HG02798 (cell line): ENCODE measurements around the gene HS3ST3A1.
"Not testable (repeated sequence)": the region's sequence is repeated elsewhere in the genome, so short reads cannot be mapped to it uniquely, and the experiment has no call there.

ENCODE experiments used
- ATAC-seq: cut with Tn5 transposase; IDR thresholded peaks from one replicate; pipeline ENCODE4 v1.9.1; 2021; ENCODE audit warnings: mild to moderate bottlenecking; ENCODE audit not compliant: unreplicated experiment, poor library complexity

HS3ST3A1 gene

GRCh38 chr17:13498184-13498583 is 103.5 kb downstream of the HS3ST3A1 start:
- ATAC-seq, result no peak

DNA sequence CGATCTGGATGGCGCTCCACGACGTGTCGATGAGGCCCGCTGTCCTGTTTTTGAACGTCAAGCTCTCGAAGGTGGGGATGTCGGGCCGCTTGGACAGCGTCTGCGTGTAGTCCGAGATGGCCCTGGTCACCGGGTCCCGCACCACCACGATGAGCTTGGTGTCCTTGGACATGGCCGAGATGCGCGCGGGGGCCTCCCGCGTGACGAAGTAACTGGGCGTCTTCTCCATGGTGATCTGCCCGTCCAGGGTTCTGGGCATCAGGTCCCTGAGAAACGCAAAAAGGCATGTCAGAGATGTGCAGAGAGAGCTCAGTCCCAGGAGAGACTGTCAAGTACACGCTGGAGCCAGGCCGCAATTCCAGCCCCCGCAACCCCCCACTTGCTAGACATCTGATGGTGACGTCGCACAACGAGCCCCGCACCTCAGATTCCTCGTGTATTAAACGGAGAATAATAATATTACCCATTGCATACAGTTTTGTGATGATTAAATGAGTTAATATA is 105.1 kb downstream of the HS3ST3A1 start:
- ATAC-seq, result not testable (repeated sequence)

GRCh38 chr17:13495423-13495822 is 106.3 kb downstream of the HS3ST3A1 start:
- no peak for ATAC-seq

DNA sequence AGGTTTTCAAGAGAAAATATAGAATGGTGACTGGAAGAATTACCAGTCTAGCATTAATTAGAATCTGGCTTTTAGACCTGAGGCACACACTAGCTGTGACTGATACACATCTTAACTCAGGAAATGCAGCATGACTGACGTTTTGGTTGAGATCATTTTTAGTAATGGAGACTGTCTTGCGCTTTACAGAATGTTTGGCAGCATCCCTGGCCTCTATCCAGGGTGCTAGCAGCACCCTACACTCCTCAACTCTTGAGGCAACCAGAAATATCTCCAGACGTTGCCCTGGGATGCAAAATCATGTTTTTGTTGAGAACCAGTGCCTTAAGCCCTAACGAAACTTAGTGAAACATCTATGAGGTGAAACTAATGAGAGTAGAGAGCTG is 109.0 kb downstream of the HS3ST3A1 start:
- no peak for ATAC-seq

DNA sequence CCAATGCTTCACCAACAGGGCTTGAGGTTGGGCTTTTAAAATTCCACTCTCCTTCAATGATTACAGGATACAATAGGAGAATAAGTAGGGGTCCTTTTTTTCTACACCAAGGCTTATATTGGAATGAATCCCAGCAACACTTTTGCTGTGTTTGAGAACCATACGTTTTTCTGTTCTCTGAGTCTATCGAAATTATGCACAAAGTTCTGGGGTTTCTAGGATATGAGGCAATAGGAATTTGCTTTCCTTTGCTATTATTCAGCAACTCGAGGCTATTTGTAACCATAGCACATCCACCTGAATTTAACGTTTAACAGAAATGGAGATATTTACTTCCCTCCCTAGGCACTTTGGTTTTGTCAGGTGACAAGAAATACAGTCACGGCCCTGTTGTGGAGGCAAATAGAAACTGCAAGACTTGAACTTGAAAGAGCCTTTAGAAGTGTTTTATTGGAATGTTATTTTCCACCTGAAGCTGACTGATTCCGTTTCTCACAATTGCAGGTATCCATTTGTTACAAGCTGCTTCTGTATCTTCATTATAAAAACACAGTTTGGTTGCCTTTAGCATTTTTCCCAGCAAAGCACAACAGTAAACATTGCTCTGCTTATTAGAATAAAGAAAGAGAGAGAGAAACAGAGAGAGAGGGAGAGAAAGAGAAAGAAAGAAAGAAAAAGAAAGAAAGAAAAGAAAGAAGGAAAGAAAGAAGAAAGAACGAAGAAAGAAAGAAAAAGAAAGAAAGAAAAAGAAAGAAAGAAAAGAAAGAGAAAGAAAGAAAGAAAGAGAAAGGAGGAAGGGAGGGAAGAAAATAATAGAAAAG is 109.6 kb downstream of the HS3ST3A1 start:
- no peak for ATAC-seq

DNA sequence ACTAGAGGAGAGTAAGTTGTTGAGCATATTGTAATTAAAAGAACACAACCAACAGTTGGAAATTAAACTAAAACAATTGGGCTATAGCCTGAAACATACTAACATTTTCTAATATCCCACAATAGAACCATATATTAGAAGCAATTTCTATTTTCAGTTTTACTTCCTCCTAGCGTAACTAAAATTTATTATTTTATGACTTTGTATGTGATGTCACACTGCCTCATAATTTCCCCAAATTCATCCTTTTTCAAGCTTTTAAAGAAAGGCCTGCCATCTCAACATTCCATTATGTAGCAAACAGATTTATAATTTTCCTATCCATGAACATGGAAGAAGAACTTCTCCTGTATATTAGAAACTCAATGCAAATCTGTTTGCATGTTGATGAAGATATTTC is 110.2 kb downstream of the HS3ST3A1 start:
- no peak for ATAC-seq

DNA sequence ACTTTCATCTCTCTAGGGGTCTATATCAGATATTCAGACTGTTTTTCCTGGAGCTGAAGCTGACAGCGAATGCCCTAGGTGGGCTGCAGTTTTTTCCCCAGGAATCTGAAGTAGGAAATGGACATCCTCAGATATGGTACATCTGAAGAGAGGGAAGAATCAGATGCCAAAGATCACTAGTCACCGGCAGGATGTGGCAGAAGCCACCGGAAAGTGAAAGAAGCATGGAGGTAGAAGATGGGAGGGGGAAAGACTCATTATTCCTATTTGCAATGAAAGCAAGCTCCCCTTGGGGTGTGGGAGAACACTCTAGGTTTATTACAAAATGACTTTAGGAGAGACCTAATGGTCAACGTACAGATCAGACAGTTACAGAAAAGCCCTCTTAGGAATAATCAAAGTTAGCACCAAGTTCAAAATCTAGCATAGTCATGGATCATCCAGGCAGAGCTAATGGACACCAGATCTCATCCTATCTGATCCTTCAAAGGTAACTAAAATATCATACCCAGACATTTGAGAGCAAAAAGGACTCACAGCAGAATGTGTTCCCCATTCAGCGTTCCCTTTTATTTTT is 110.7 kb downstream of the HS3ST3A1 start:
- ATAC-seq, result no peak

GRCh38 chr17:13490427-13490826 is 111.3 kb downstream of the HS3ST3A1 start:
- no peak for ATAC-seq

- no peak for ATAC-seq
Observed at GRCh38 chr17:13485327-13485726, 116.4 kb downstream of the HS3ST3A1 start.

DNA sequence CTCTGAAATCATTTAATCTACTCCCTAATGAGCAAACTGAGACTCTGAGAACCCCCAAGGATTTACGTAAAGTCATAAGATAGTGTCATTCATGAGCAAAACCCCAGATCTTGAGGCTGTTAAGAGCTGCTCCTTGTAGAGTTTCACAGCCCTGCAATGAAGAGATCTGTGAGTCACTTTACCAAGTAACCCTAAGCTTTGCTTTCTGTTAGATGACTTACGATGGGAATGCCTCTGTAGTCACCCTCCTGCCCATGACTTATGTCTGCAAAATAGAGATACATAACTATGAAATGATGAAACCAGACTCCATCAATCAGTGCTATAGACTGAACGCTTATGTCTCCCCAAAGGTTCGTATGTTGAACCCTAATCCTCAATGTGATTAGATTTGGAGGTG is 117.7 kb downstream of the HS3ST3A1 start:
- no peak for ATAC-seq

- ATAC-seq, result no peak
Observed at GRCh38 chr17:13480877-13481276, 120.9 kb downstream of the HS3ST3A1 start.

GRCh38 chr17:13478326-13478830 is 123.4 kb downstream of the HS3ST3A1 start:
- ATAC-seq, result no peak

DNA sequence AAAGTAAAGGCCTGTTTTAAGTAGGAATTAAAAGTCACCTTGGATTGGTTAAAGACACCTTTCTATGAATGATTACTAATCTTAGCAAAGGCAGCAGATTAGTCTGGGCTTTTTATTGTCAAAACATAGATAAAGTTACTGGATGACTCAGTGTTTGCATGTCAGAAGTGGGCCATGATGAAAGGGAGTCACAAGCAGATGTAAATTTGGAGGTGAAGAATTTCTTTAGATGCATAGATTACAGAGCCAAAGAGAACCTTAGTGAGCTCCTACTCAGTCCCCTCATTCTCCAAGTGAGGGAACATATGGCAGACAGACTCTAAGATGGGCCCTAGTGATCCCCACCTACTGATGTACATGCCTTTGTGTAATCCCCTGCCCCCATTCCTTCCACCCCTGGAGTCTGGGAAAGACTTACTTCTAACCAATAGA is 124.5 kb downstream of the HS3ST3A1 start:
- ATAC-seq, result no peak

DNA sequence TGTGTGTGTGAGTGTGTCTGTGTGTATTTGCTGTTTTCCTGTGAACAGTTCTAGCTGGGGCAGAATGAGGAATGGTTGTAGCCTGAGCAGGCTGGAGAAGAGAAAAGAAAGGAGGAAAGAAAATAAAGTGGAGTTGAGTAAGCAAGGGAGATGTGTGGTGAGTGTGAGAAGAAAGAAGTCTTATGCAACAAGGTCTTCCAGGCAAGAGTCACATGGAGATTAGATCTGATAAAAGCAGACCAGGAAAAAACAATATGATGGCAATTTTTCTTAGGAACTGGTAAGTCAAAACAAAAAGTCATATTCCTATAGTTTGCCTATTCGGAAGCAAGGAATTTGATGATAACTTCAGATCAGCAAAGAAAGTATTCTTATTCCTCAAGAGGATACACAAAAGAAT is 125.0 kb downstream of the HS3ST3A1 start:
- no peak for ATAC-seq

DNA sequence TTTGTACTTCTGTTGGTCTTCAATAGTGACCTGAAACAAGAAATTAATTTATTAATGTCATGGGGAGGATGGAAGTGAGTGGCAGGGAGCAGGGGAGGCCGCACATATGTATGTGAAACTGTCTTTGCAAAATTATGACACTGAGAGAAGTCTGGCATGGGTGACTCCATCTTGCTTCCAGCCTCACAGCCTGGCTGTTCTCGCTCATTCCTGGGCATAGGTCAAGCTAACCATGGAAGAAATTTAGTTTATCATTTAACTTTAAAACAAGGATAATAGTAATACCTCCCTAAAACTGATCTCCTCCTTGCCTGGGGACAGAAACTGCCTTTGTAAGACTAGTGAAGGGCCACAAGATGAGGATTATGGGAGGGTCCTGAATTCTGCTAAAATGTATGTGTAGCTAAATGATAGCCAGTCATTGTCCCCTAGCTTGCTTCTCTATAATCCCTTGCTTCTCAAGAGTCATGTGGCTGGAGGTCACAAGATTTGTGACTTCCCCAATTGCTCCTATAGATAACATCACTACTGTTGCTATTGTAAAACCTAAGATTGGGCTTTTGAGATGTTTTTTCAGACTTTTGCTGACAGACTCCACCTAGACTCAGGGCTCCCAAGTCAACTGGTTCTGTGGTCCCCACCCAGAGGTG is 126.0 kb downstream of the HS3ST3A1 start:
- ATAC-seq, result no peak

DNA sequence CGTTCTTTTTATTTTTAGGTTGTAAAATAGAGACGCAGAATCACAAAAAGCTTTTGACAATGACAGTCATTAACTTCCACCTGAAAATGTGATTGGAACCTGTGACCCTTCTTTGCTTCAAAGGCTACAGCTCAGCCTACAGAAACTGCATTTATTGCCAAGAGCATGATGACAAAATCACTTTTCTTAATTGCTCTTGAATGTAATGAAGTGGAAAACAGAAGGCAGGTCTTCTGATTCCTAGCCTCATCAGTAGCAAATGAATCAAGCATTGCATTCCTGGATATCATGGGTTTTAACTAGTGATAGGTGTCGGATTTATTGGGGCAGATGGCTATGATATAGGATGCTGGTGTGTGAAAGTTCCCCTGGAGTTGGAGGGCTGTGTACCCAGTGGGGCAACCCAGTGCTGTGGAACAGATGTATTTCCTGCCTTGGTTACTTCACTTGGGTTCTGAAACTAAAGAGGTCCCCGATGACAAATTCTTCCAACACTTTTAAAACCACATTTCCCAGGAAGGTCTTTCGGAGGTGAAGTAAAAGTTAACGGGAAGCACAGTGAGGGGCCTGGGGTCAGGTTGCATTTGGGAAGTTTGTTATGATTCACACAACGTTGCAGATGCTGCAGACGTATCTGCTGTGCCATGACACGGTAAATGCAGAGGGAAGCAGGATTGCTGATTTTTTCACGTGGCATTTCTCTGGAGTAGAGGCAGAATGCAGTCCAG is 127.5 kb downstream of the HS3ST3A1 start:
- ATAC-seq, result no peak

DNA sequence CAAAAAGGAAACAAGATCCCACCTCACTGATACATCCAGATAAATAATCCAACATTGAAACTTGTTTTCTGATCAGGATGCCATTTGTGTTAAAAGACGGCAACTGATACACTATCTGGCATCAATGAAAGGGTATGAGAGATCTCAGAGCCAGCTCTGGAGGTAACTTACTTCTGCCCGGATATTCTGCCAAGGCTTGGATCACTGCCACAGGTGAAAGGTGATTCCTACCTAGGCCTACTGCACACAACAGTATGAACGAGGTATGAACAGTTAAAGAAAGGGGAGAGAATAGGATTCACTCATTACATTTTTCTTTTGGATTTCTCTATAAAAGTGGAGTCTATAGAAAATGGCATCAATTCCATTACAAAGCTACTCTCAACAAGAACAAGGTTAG is 136.1 kb downstream of the HS3ST3A1 start:
- no peak for ATAC-seq

DNA sequence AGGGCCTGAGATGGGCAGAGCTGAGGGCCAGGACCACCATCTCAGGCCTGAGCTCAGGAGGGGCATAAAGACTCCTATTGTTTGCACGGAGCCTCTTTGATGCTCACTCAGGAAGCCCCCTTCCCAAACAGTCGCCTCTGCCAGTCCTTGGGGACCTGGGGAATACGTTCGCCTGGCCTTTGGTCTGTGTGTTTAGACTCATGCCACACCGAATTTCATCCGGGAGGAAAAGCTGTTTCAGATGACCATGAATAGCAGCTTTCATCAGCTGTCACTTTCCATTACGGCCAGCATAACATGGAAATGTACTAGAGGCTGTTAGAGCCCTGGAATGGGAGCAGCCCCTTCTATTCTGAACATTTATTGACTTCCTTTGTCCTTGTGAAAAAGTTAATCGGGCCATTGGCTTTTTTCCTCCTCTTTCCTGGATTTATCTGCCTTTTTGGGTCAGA is 139.0 kb downstream of the HS3ST3A1 start:
- no peak for ATAC-seq

DNA sequence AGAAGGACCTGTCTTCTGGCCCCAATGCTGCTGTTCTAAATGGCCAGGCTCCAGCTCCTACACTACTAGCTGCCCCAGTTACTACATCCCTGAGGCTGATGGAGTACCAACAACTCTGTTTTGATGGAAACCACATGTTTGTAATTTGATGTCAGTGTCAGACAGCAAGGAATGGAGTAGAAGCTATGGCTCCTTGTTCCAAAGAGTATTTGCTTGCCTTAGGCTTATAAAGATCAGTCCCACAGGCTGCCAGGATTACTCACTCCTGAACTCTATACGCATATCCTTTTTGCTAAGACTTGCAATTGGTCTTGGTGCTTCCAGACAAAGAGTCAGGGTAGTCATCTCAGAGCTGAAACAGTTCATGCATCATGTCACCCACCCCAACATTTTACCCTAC is 139.6 kb downstream of the HS3ST3A1 start:
- no peak for ATAC-seq

- ATAC-seq, result no peak
Observed at GRCh38 chr17:13460261-13461000, 141.3 kb downstream of the HS3ST3A1 start.
